ENCODE data around the gene RLBP1.
A peak's percentile ranks its signal among the peaks of the same experiment; 100 is the strongest.
"Not testable (repeated sequence)": the region's sequence is repeated elsewhere in the genome, so short reads cannot be mapped to it uniquely, and the experiment has no call there.

The RLBP1 gene

DNA sequence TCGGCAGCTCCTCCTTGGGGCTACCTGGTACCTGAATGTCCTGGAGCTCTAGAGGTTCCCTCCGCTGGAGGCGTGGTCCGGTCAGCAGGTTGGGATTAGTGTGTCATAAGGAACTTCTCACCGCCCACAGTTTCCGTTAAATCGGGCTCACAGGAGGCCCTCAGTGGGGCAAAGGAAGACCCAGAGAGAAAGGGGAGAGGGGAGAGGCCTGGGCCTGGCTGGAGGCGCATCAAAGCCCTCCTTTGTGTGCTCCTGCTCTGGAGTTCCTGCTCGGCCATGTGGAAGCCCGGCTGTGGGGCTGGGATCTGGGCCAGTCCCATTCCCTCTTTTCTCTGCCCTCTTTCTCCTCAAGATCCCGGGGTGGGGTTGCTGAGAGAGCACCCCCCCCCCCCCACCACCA lies at the start of gene RLBP1:
Gene RLBP1 (minus strand): TSS at position 37 of the 400 bp plus-strand sequence. CDS start 2,604 bp downstream, outside the sequence.
- DNase-seq = no peak

DNA sequence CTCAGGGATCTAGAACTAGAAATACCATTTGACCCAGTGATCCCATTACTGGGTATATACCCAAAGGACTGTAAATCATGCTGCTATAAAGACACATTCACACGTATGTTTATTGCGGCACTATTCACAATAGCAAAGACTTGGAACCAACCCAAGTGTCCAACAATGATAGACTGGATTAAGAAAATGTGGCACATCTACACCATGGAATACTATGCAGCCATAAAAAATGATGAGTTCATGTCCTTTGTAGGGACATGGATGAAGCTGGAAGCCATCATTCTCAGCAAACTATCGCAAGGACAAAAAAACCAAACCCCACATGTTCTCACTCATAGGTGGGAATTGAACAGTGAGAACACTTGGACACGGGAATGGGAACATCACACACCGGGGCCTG lies 28.8 kb upstream of the RLBP1 start:
- not testable (repeated sequence) for DNase-seq

DNA sequence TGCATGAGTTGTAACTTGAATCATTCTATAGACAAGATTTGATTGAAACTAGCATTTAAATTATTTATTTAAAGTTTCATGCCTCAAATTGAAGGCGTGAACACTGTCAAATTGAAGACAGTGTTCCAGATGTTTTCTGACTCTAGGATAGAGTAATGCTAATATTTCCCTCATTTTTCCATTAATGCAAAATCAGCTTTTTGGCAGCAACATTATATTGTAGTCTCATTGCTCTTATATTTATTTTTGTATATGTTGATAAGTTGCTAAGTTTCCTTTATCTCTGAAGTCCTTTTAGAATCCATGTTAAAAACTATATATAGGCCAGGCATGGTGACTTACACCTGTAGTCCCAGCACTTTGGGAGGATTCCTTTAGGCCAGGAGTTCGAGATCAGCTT lies 27.2 kb upstream of the RLBP1 start:
- DNase-seq = no peak

GRCh38 chr15:89247446-89247845 lies 26.1 kb upstream of the RLBP1 start:
- no peak for DNase-seq

DNA sequence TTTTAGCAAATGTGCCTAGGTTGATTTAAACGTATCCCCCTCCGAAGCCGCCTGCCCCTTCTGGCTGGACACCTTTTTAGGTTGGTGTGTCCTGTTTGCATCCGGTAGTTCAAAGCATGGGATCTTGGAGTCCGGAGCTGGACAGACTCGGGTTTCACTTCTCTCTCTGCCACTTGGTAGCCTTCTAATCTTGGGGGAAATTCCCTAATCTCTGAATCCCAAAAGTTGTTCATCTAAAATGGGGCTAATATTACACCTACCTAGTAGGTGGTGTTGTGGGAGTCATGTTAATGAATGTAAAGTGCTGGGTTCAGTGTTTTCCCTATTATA lies 23.2 kb upstream of the RLBP1 start:
- DNase-seq = no peak

GRCh38 chr15:89243691-89244573 lies 22.6 kb upstream of the RLBP1 start, which contains the start of gene FANCI:
TSS of gene FANCI (plus strand) at chr15:89243979. CDS start at chr15:89247648, 3,669 bp downstream.
- peak; percentile 93 for DNase-seq

GRCh38 chr15:89243046-89243690 lies 21.8 kb upstream of the RLBP1 start:
- no peak for DNase-seq

DNA sequence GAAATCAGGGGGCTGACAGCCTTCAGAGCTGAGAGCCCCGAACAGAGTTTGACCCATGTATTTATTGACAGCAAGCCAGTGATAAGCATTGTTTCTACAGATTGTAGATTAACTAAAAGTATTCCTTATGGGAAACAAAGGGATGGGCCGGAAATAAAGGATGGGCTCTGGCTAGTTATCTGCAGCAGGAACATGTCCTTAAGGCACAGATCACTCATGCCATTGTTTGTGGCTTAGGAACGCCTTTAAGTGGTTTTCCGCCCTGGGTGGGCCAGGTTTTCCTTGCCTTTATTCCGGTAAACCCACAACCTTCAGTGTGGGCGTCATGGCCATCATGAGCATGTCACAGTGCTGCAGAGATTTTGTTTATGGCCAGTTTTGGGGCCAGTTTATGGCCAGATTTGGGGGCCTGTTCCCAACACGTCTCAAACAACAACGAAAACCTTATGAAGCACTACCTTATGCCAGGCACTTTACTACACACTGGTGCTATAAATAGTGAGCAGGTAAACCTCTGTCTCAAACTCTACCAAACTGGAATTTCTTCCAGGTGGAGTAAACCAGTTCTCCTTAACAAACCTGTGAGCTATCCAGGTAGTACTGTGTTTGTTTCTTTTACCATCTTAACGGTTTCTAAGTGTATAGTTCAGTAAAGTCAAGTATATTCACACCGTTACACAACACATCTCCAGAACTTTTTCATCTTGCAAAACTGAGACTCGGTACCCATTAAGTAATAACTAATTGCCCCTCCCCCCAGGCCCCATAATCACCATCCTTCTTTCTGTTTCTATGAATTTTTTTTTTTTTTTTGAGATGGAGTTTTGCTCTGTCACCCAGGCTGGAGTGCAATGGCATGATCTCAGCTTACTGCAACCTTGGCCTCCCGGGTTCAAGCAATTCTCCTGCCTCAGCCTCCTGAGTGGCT lies 18.8 kb upstream of the RLBP1 start:
- not testable (repeated sequence) for DNase-seq

DNA sequence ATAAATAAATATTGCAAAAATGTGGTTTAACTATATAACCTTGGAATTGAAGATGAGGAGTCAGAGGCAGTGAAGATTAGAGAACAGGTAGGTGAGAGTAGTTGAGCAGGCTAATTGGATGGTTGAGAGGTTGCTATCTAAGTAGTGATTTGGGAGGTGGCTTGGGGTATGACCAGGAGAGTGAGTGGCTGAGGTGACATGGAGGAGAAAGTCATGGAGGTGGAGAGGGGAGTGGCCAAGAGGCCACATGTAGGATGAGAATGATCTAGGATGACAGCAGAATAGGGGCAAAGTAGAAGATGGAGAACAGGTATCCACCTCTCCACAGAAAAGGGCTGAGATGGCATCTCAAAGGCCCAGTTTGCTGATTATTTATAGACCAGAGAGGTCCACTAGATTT lies 10.5 kb upstream of the RLBP1 start:
- DNase-seq = no peak

DNA sequence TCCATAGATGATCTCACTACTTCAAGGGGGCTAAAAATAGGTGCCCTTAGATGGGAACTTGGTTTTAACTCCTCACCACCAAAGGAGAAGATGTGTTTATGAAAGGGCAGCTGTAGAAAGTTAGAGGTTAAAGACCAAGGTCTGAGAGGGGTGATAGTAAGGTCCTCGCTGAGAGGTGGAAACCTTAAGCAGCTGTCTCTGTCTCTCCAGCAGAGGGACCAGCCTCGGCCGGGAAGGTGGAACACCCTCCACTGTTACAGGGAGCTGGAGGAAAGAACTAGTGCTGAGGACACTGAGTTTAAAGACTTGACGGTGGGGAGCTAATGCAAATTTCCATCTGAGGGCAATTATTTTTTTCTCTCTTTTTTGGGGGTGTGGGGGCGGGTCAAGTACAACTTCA lies 8.9 kb upstream of the RLBP1 start:
- no peak for DNase-seq

- DNase-seq = no peak
These were observed 6.0 kb upstream of the RLBP1 start for GRCh38 chr15:89227425-89227824.

GRCh38 chr15:89226359-89227221 lies 5.2 kb upstream of the RLBP1 start:
- DNase-seq = no peak

GRCh38 chr15:89225588-89225987 lies 4.2 kb upstream of the RLBP1 start:
- no peak for DNase-seq

- DNase-seq = no peak
These were observed 2.8 kb downstream of the RLBP1 start for GRCh38 chr15:89218531-89218930.

GRCh38 chr15:89217686-89218376 lies 3.5 kb downstream of the RLBP1 start:
- DNase-seq = no peak

DNA sequence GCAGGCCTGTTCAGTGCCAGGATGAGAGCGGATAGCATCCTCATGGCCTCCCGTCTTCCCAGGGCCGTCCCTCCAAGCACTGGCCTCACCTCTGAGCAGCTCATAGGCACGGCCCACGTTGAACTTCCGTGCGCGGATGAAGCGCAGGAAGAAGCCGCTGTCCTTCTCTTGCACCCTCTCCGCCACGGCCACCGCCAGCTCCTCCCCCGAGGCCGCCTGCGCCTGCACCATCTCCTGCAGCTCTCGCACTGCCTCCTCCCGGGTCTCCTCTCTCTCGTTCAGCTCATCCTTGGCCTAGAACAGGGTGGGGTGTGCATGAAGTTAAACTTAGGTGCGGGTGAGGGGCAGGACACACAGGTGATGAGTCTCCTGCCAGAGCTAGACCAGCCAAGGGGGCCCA lies 4.3 kb downstream of the RLBP1 start:
- no peak for DNase-seq

GRCh38 chr15:89215627-89216026 lies 5.8 kb downstream of the RLBP1 start:
- no peak for DNase-seq

DNA sequence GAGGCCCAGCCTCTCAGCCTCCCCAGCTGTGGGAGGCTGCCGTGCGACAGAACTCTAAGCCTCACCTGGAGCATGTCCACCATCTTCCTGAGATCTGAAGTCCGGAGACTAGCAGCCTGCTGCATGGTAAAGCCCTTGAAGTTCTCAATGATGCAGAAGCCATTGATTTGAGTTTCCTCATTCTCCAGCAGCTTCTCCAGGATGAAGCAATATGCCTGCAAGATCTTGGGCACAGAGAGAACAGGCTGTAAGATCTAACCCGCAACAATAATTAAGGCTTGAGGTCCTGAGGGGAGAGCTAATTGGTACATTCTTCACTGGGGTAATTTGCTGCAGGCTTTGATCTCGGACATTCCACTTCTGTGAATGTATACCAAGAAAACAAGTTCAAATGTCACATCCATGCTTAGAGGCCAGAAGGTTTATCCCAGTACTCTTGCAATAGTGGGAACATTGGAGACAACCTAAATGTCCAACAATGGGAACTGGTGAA lies 9.7 kb downstream of the RLBP1 start:
- DNase-seq = no peak

DNA sequence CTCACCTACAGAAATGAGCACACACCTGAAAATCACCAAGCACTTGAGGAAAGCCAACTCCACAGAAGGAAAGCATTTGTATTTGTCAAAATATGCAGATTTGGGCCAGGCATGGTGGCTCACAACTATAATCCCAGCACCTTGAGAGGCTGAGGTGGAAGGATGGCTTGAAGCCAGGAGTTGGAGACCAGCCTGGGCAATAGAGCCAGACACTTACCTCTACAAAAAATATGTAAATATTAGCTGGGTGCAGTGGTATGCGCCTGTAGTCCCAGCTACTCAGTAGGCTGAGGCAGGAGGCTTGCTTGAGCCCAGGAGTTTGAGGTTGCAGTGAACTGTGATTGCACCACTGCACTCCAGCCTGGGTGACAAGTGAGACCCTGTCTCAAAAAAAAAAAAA lies 12.3 kb downstream of the RLBP1 start:
- DNase-seq = no peak

DNA sequence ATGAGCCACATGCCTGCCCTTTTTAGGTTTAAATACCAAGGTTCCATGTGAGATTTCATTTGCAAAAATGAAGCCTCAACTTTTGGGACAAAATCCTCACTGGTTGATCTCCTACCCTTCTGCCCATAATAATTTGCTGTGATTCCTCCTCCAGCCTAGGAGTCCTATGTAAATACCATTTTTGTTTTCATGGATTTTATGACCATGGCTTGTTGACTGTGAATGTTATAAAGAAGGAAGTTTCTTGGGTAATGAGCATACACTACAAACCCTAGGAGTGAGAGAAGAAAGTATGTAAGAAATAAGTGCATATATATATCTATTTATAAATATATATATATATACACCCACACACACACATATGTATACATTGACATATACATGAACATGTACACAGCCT lies 13.1 kb downstream of the RLBP1 start:
- no peak for DNase-seq

- peak; percentile 64 for DNase-seq
These were observed 14.5 kb downstream of the RLBP1 start for GRCh38 chr15:89206908-89207331.

All from fibroblast of skin of right biceps (primary cell).